HEK293 (cell line): ENCODE results near the gene VWF.

Experiments
- CTCF ChIA-PET: fragments of 350-600 bp; formaldehyde crosslinking; extraction: SDS; loops from one replicate; lab custom pipeline; 2021; ENCODE audit warnings: antibody characterized with exemption; lab: Yijun Ruan, JAX
- POLR2A ChIA-PET: fragments of 300-600 bp; formaldehyde crosslinking; extraction: SDS; loops from one replicate; lab custom pipeline; 2020; ENCODE audit warnings: antibody characterized with exemption, inconsistent platforms; lab: Yijun Ruan, JAX
- H3K27ac ChIP-seq: fragments of 200-500 bp; sonication (Bioruptor generic); 2 replicates; pipeline ENCODE4 v1.5.1; 2014; ENCODE audit warnings: low read depth, low read length, control low read depth, inconsistent platforms; ENCODE audit errors: extremely low read depth
- H3K36me3 ChIP-seq, 2 experiments: fragments of 200-500 bp in 1 of 2; sonication (Bioruptor generic) in 1 of 2; 1 replicate in 1 of 2; 2 replicates in 1 of 2; pipeline ENCODE4 v1.5.1; 2014 to 2017; ENCODE audit warnings: inconsistent platforms in 2 of 2, low read length in 2 of 2; ENCODE audit not compliant: control insufficient read depth in 2 of 2, insufficient read depth in 1 of 2
- H3K4me1 ChIP-seq: fragments of 200-500 bp; sonication (Bioruptor generic); 2 replicates; pipeline ENCODE4 v1.5.1; 2014; ENCODE audit warnings: mild to moderate bottlenecking, low read length, inconsistent platforms; ENCODE audit not compliant: control insufficient read depth, insufficient read depth
- H3K4me3 ChIP-seq: 2 replicates; pipeline ENCODE4 v1.5.1; 2011; ENCODE audit warnings: low read depth, mild to moderate bottlenecking, control low read depth, low read length, moderate library complexity
- H3K9me3 ChIP-seq: fragments of 200-500 bp; sonication (Bioruptor generic); 2 replicates; pipeline ENCODE4 v1.5.1; 2014; ENCODE audit warnings: low read depth, low read length, inconsistent platforms; ENCODE audit not compliant: control insufficient read depth, insufficient read depth
- BCL6B ChIP-seq: fragments of 450-650 bp; formaldehyde crosslinking; IDR thresholded peaks from 2 replicates; pipeline ENCODE4 v1.5.1; 2017; ENCODE audit warnings: missing biosample characterization, missing genetic modification characterization
- EGR2 ChIP-seq: fragments of 450-650 bp; formaldehyde crosslinking; IDR thresholded peaks from 2 replicates; pipeline ENCODE4 v1.5.1; 2016; ENCODE audit warnings: low read depth, missing biosample characterization, missing genetic modification characterization
- KLF17 ChIP-seq: fragments of 450-650 bp; formaldehyde crosslinking; IDR thresholded peaks from 2 replicates; pipeline ENCODE4 v1.5.1; 2016; ENCODE audit warnings: missing biosample characterization, missing genetic modification characterization
- PRDM10 ChIP-seq: fragments of 450-650 bp; formaldehyde crosslinking; IDR thresholded peaks from 2 replicates; pipeline ENCODE4 v1.5.1; 2016; ENCODE audit warnings: missing biosample characterization, missing genetic modification characterization
- TSHZ1 ChIP-seq: fragments of 450-650 bp; formaldehyde crosslinking; IDR thresholded peaks from 2 replicates; pipeline ENCODE4 v1.5.1; 2016; ENCODE audit warnings: missing biosample characterization, missing genetic modification characterization, borderline replicate concordance
- WT1 ChIP-seq: fragments of 450-650 bp; formaldehyde crosslinking; IDR thresholded peaks from 2 replicates; pipeline ENCODE4 v1.5.1; 2016; ENCODE audit warnings: missing biosample characterization, missing genetic modification characterization
- ZBTB7A ChIP-seq: fragments of 450-650 bp; formaldehyde crosslinking; IDR thresholded peaks from 2 replicates; pipeline ENCODE4 v1.5.1; 2016; ENCODE audit warnings: low read depth, missing biosample characterization, missing genetic modification characterization
- ZFHX2 ChIP-seq: fragments of 450-650 bp; formaldehyde crosslinking; conservative IDR thresholded peaks from 2 replicates; pipeline ENCODE4 v1.5.1; 2016; ENCODE audit warnings: missing biosample characterization, missing genetic modification characterization
- ZNF132 ChIP-seq: fragments of 450-650 bp; formaldehyde crosslinking; IDR thresholded peaks from 2 replicates; pipeline ENCODE4 v1.5.1; 2017; ENCODE audit warnings: missing biosample characterization, missing genetic modification characterization, borderline replicate concordance
- ZNF366 ChIP-seq: fragments of 450-650 bp; formaldehyde crosslinking; conservative IDR thresholded peaks from 2 replicates; pipeline ENCODE4 v1.5.1; 2016; ENCODE audit warnings: missing biosample characterization, missing genetic modification characterization
- ZNF473 ChIP-seq: fragments of 450-650 bp; formaldehyde crosslinking; IDR thresholded peaks from 2 replicates; pipeline ENCODE4 v1.5.1; 2017; ENCODE audit warnings: missing biosample characterization, missing genetic modification characterization
- ZNF48 ChIP-seq: fragments of 450-650 bp; formaldehyde crosslinking; IDR thresholded peaks from 2 replicates; pipeline ENCODE4 v1.5.1; 2016; ENCODE audit warnings: missing biosample characterization, missing genetic modification characterization
- ZNF488 ChIP-seq: fragments of 450-650 bp; formaldehyde crosslinking; IDR thresholded peaks from 2 replicates; pipeline ENCODE4 v1.5.1; 2016; ENCODE audit warnings: missing biosample characterization, missing genetic modification characterization
- ZNF544 ChIP-seq: fragments of 450-650 bp; formaldehyde crosslinking; IDR thresholded peaks from 2 replicates; pipeline ENCODE4 v1.5.0; 2017; ENCODE audit warnings: missing biosample characterization, missing genetic modification characterization
- ZNF549 ChIP-seq: fragments of 450-650 bp; IDR thresholded peaks from 2 replicates; pipeline ENCODE4 v1.5.1; 2018; ENCODE audit warnings: missing biosample characterization, missing genetic modification characterization, mild to moderate bottlenecking, inconsistent platforms, moderate library complexity
- ZNF600 ChIP-seq: fragments of 450-650 bp; formaldehyde crosslinking; IDR thresholded peaks from 2 replicates; pipeline ENCODE4 v1.5.1; 2016; ENCODE audit warnings: missing biosample characterization, missing genetic modification characterization
- ZNF664 ChIP-seq: fragments of 450-650 bp; formaldehyde crosslinking; IDR thresholded peaks from 2 replicates; pipeline ENCODE4 v1.5.1; 2016; ENCODE audit warnings: missing biosample characterization, missing genetic modification characterization
- ZNF677 ChIP-seq: fragments of 450-650 bp; IDR thresholded peaks from 2 replicates; pipeline ENCODE4 v1.5.0; 2018; ENCODE audit warnings: missing biosample characterization, mild to moderate bottlenecking, missing genetic modification characterization, moderate library complexity
- ZNF707 ChIP-seq: fragments of 450-650 bp; formaldehyde crosslinking; IDR thresholded peaks from 2 replicates; pipeline ENCODE4 v1.5.1; 2016; ENCODE audit warnings: missing biosample characterization, missing genetic modification characterization
- ZSCAN4 ChIP-seq: fragments of 450-650 bp; formaldehyde crosslinking; IDR thresholded peaks from 2 replicates; pipeline ENCODE4 v1.5.1; 2017; ENCODE audit warnings: missing biosample characterization, missing genetic modification characterization

Gene VWF

GRCh38 chr12:6033546-6033945 is 90.9 kb downstream of the VWF start (continued):
- TF ChIP-seq ZNF473 (tag by site-specific recombination) (no peak), BCL6B (tag by site-specific recombination) (no peak), WT1 (tag by site-specific recombination) (no peak), ZSCAN4 (no peak), ZNF600 (tag by site-specific recombination) (no peak), ZBTB7A (tag by site-specific recombination) (no peak), PRDM10 (tag by site-specific recombination) (no peak), ZNF664 (tag by site-specific recombination) (no peak)
- TF ChIP-seq, all 188 proteins: peak for 0

GRCh38 chr12:6032726-6033125 is 91.7 kb downstream of the VWF start:
- H3K36me3 ChIP-seq, result no peaks in the 10 kb centered on the region

GRCh38 chr12:6031001-6031400 is 93.5 kb downstream of the VWF start:
- H3K4me1 ChIP-seq, result no peaks in the 10 kb centered on the region
- POLR2A ChIA-PET, result no interaction called here
- H3K9me3 ChIP-seq, result no peaks in the 10 kb centered on the region
- no peak overlapping the region for H3K4me3 ChIP-seq
- H3K27ac ChIP-seq, result no peak overlapping the region
- CTCF ChIA-PET, result interaction anchor here (1.9 kb wide), 1 partner anchor 42 kb away, joined by 15 read pairs; no protein-coding TSS in a partner anchor
- no peaks in the 10 kb centered on the region for H3K36me3 ChIP-seq
- TF ChIP-seq TSHZ1, result no peak
- TF ChIP-seq ZNF48, result no peak
- no peak for TF ChIP-seq ZNF544 (tag by site-specific recombination)
- no peak for TF ChIP-seq ZNF549 (tag by site-specific recombination)
- no peak for TF ChIP-seq KLF17
- no peak for TF ChIP-seq ZNF366 (tag by site-specific recombination)
- TF ChIP-seq ZNF707 (tag by site-specific recombination), result no peak

More at GRCh38 chr12:6032726-6033125, 91.7 kb downstream of the VWF start:
- Histone ChIP-seq H3K9me3 (no peaks in the 10 kb centered on the region), H3K27ac (no peak overlapping the region), H3K4me3 (no peak overlapping the region), H3K4me1 (no peaks in the 10 kb centered on the region)
- CTCF ChIA-PET, result interaction anchor here (0.7 to 7.7 kb wide), 2 partner anchors 40 to 331 kb away, joined by 3 to 349 read pairs; no protein-coding TSS in a partner anchor
- POLR2A ChIA-PET, result no interaction called here
- TF ChIP-seq EGR2 (peak; percentile 87), ZFHX2 (tag by site-specific recombination) (peak; percentile 79), ZSCAN4 (peak; percentile 71), ZNF488 (tag by site-specific recombination) (peak; percentile 54; the same call in 1 of the 2 replicates), ZNF132 (tag by site-specific recombination) (no peak), ZNF677 (no peak)
